Right lobe of liver (tissue), 4 donors: Measurements from ENCODE around the gene CLDN19.

ENCODE experiments used
- CTCF ChIP-seq, 4 donors: fragments of 200-600 bp in 3 of 4; fragments of 450-650 bp in 1 of 4; IDR thresholded peaks; one replicate each; pipeline versions ENCODE4 v1.5.1 to v1.8.0; 2016 to 2022; ENCODE audit warnings: antibody characterized with exemption in 4 of 4, mild to moderate bottlenecking in 2 of 4
- POLR2A ChIP-seq: fragments of 450-650 bp; IDR thresholded peaks from one replicate; pipeline ENCODE4 v1.6.1; 2017; ENCODE audit warnings: antibody characterized with exemption, mild to moderate bottlenecking
- donor health status: DM: no; HTN: no; CAD: no.
- donor health status: DM: no; HTN: no; CAD: no.
- donor health status: DM: no; HTN: yes; CAD: no.

GRCh38 chr1:42723511-42723910, 16.5 kb downstream of the CLDN19 start:
- no peak for TF ChIP-seq POLR2A
- TF ChIP-seq CTCF (IDR thresholded peaks at IDR 0.05), result no peak
